SU-DHL-6 (cell line): ENCODE measurements around the gene CHCHD2.
"Not testable (repeated sequence)": the region's sequence is repeated elsewhere in the genome, so short reads cannot be mapped to it uniquely, and the experiment has no call there.

Experiments used
- H2AFZ ChIP-seq: fragments of 200-600 bp; sonication (generic); 2 replicates; pipeline ENCODE4 v1.6.1; 2014; ENCODE audit warnings: low read depth, mild to moderate bottlenecking, moderate library complexity, mixed read lengths, antibody characterized with exemption, low read length; ENCODE audit not compliant: severe bottlenecking
- H3F3A ChIP-seq: fragments of 200-600 bp; shearing (Covaris generic); 2 replicates; pipeline ENCODE4 v1.6.0; 2016; ENCODE audit warnings: antibody characterized with exemption, mild to moderate bottlenecking; ENCODE audit not compliant: insufficient read depth
- H3K27ac ChIP-seq: fragments of 200-600 bp; sonication (generic); 2 replicates; pipeline ENCODE4 v1.5.1; 2016; ENCODE audit warnings: low read depth, mild to moderate bottlenecking, low read length, moderate library complexity, mixed read lengths
- H3K27me3 ChIP-seq: fragments of 200-600 bp; sonication (generic), shearing (Covaris generic); 2 replicates; pipeline ENCODE4 v1.6.0; 2014; ENCODE audit warnings: mild to moderate bottlenecking, low read length
- H3K36me3 ChIP-seq: fragments of 200-600 bp; sonication (generic); 2 replicates; pipeline ENCODE4 v1.6.1; 2014; ENCODE audit warnings: mild to moderate bottlenecking, low read length, mixed read lengths
- H3K4me2 ChIP-seq: fragments of 300-600, 200-600 bp; shearing (Covaris generic), sonication (generic); 2 replicates; pipeline ENCODE4 v1.6.0; 2014; ENCODE audit warnings: low read length, low read depth, mild to moderate bottlenecking; ENCODE audit not compliant: poor library complexity, severe bottlenecking
- H3K4me3 ChIP-seq: fragments of 200-600 bp; sonication (generic); 2 replicates; pipeline ENCODE4 v1.5.1; 2014; ENCODE audit warnings: antibody characterized with exemption, low read length, mild to moderate bottlenecking, mixed read lengths; ENCODE audit not compliant: insufficient read depth, poor library complexity, severe bottlenecking
- H3K79me2 ChIP-seq: fragments of 200-600 bp; sonication (generic); 2 replicates; pipeline ENCODE4 v1.6.1; 2014; ENCODE audit warnings: mild to moderate bottlenecking, low read length, moderate library complexity; ENCODE audit not compliant: insufficient read depth
- H3K9ac ChIP-seq: fragments of 200-600 bp; sonication (generic); 2 replicates; pipeline ENCODE4 v1.7.0; 2014; ENCODE audit warnings: mild to moderate bottlenecking, low read length
- H3K9me2 ChIP-seq: fragments of 200-600 bp; sonication (generic); replicated peaks from 2 replicates; pipeline ENCODE4 v1.6.1; 2014; ENCODE audit warnings: low read length; ENCODE audit not compliant: insufficient read depth
- H3K9me3 ChIP-seq: fragments of 200-600 bp; sonication (generic); 2 replicates; pipeline ENCODE4 v1.6.1; 2014; ENCODE audit warnings: low read length, mixed read lengths; ENCODE audit not compliant: insufficient read depth
- H4K20me1 ChIP-seq: fragments of 200-600 bp; sonication (generic); 2 replicates; pipeline ENCODE4 v1.6.1; 2014; ENCODE audit warnings: low read depth, mild to moderate bottlenecking, antibody characterized with exemption, low read length, moderate library complexity, mixed read lengths
- EZH2phosphoT487 ChIP-seq: fragments of 200-600 bp; sonication (generic), shearing (Covaris generic); conservative IDR thresholded peaks from 2 replicates; pipeline ENCODE4 v1.6.1; 2018; ENCODE audit warnings: mild to moderate bottlenecking, antibody characterized with exemption, low read length, moderate library complexity, mixed read lengths
- TF ChIP-seq, protein P1 (sequence below): fragments of 200-600 bp; sonication (generic); IDR thresholded peaks from one replicate; pipeline ENCODE4 v1.5.1; 2017; ENCODE audit warnings: antibody characterized with exemption, mild to moderate bottlenecking, low read length, moderate library complexity; ENCODE audit not compliant: insufficient read depth, poor library complexity, severe bottlenecking

CHCHD2 gene

DNA sequence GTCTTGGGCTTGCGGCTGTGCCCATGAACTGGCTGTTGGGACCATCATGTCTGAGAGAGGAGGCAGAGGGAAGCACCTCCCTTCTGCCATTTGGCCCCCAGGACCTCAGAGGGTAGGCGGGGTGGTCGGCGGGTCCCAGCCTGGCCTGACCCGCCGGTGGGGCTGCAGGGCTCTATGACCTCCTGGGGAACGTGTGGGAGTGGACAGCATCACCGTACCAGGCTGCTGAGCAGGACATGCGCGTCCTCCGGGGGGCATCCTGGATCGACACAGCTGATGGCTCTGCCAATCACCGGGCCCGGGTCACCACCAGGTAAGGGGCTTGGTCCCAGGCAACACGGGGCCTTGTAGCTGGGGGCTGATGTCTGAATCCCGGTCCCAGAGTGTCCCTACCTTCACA lies 28.1 kb downstream of the CHCHD2 start:
- Histone ChIP-seq H3K9me3 (no peaks in the 10 kb centered on the region), H2AFZ (no peak overlapping the region), H3K4me2 (no peak overlapping the region), H3K4me3 (no peak overlapping the region), H3K27me3 (no peaks in the 10 kb centered on the region), H3K27ac (no peak overlapping the region), H3F3A (peaks cover 4% of the 10 kb centered on the region), H3K79me2 (no peaks in the 10 kb centered on the region), H3K9me2 (no peaks in the 10 kb centered on the region), H4K20me1 (no peaks in the 10 kb centered on the region), H3K9ac (no peak overlapping the region), H3K36me3 (peaks cover 12% of the 10 kb centered on the region)
- TF ChIP-seq, protein P1, sequence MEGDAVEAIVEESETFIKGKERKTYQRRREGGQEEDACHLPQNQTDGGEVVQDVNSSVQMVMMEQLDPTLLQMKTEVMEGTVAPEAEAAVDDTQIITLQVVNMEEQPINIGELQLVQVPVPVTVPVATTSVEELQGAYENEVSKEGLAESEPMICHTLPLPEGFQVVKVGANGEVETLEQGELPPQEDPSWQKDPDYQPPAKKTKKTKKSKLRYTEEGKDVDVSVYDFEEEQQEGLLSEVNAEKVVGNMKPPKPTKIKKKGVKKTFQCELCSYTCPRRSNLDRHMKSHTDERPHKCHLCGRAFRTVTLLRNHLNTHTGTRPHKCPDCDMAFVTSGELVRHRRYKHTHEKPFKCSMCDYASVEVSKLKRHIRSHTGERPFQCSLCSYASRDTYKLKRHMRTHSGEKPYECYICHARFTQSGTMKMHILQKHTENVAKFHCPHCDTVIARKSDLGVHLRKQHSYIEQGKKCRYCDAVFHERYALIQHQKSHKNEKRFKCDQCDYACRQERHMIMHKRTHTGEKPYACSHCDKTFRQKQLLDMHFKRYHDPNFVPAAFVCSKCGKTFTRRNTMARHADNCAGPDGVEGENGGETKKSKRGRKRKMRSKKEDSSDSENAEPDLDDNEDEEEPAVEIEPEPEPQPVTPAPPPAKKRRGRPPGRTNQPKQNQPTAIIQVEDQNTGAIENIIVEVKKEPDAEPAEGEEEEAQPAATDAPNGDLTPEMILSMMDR, result no peak
- no peak for TF ChIP-seq EZH2phosphoT487

DNA sequence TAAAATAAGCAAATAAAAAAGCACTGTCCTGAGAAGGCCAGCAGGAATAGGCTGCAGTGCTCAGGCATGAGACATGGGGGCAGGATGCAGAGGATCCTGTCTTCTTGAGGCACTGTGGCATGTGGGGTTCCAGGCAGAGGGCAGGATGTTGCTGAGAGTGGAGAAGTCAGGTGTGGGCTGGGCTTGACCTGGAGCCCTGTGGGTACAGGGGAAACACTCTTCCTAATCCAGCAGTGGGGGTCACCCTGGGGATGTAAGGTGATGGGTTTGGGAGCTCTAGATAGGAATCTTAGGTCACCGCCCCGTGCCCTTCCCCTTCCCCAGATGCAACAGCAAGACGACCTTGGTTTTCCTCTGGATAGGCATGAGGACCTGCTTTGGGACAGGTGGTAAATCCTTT lies 28.6 kb downstream of the CHCHD2 start:
- Histone ChIP-seq H3F3A (peaks cover 9% of the 10 kb centered on the region), H3K27me3 (no peaks in the 10 kb centered on the region), H3K4me2 (no peak overlapping the region), H4K20me1 (no peaks in the 10 kb centered on the region), H3K79me2 (no peaks in the 10 kb centered on the region), H3K9ac (no peak overlapping the region), H3K27ac (no peak overlapping the region), H3K36me3 (peaks cover 17% of the 10 kb centered on the region), H3K9me3 (no peaks in the 10 kb centered on the region), H3K9me2 (no peaks in the 10 kb centered on the region), H3K4me3 (no peak overlapping the region), H2AFZ (no peak overlapping the region)
- no peak for TF ChIP-seq EZH2phosphoT487
- TF ChIP-seq, protein P1, result no peak

DNA sequence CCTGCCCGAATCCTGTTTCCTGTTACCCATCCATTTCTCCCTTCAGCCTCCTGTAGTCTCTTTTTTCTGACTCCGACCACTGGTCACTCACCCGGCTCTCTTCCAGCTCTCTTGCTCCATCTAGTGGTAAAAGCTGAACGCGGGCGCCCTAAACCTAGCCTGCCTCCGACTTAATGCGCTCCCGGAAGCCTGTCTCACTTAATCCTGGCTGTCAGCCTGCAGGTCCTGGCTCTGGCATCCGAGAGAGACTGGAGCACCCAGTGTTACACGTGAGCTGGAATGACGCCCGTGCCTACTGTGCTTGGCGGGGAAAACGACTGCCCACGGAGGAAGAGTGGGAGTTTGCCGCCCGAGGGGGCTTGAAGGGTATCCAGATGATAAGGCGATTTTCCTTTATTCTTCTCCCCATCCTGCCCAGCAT lies 31.9 kb downstream of the CHCHD2 start:
- H3K9me2 ChIP-seq, result no peaks in the 10 kb centered on the region
- H2AFZ ChIP-seq, result no peak overlapping the region
- no peak overlapping the region for H3K4me2 ChIP-seq
- H3K9me3 ChIP-seq, result no peaks in the 10 kb centered on the region
- peaks cover 11% of the 10 kb centered on the region for H3F3A ChIP-seq
- H3K27me3 ChIP-seq, result no peaks in the 10 kb centered on the region
- H3K27ac ChIP-seq, result no peak overlapping the region
- TF ChIP-seq, protein P1, result peak; percentile 98
- TF ChIP-seq EZH2phosphoT487, result no peak
- H3K9ac ChIP-seq, result no peak overlapping the region
- no peak overlapping the region for H3K4me3 ChIP-seq
- no peaks in the 10 kb centered on the region for H4K20me1 ChIP-seq
- H3K36me3 ChIP-seq, result peaks cover 21% of the 10 kb centered on the region
- H3K79me2 ChIP-seq, result no peaks in the 10 kb centered on the region

DNA sequence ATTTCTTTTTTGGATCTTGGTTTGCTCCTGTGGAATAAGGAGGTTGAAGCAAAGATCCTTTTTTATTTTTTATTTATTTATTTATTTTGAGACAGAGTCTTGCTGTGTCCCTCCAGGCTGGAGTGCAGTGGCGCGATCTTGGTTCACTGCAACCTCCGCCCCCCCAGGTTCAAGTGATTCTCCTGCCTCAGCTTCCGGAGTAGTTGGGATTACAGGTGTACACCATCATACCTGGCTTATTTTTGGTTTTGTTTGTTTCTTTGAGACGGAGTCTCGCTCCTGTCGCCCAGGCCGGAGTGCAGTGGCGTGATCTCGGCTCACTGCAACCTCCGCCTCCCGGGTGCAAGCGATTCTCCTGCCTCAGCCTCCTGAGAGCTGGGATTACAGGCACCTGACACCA lies 39.9 kb downstream of the CHCHD2 start:
- H3K9me2 ChIP-seq, H2AFZ ChIP-seq, H3K4me2 ChIP-seq, H3K27ac ChIP-seq, H3K9ac ChIP-seq, H4K20me1 ChIP-seq, H3K27me3 ChIP-seq, H3K4me3 ChIP-seq, H3K9me3 ChIP-seq: not testable (repeated sequence)
- peaks cover 29% of the 10 kb centered on the region for H3F3A ChIP-seq
- H3K79me2 ChIP-seq, result peaks cover 34% of the 10 kb centered on the region
- H3K36me3 ChIP-seq, result peaks cover 35% of the 10 kb centered on the region
